Calu3 (cell line): ENCODE results near the gene KAZN. TPM values are rescaled to one million over a fixed set of nuclear protein-coding genes. Genes with fewer than 3 reads are reported as not detected.

Experiments used
- BruUV-seq: library from RNA; stranded (reverse); fragments of 400-500 nt; replicated peaks from 2 replicates; lab custom pipeline; 2021; lab: Mats Ljungman, UMichigan
- CTCF ChIA-PET: fragments of 300-600 bp; sonication (Branson Sonifier 250); formaldehyde crosslinking; loops from one replicate; lab custom pipeline; 2022; ENCODE audit warnings: antibody characterized with exemption; lab: Charles Lee
- DNase-seq: peaks from one replicate; pipeline ENCODE4 v3.0.0; 2022
- H3K27ac Mint-ChIP-seq: one replicate; pipeline ENCODE4 v1.8.0; 2022; ENCODE audit warnings: mixed read lengths; ENCODE audit not compliant: unreplicated experiment
- H3K27me3 Mint-ChIP-seq: one replicate; pipeline ENCODE4 v1.8.0; 2022; ENCODE audit warnings: mixed read lengths; ENCODE audit not compliant: unreplicated experiment
- H3K36me3 Mint-ChIP-seq: one replicate; pipeline ENCODE4 v1.8.0; 2022; ENCODE audit warnings: mild to moderate bottlenecking, moderate library complexity, mixed read lengths; ENCODE audit not compliant: insufficient read depth, unreplicated experiment
- H3K4me1 Mint-ChIP-seq: one replicate; pipeline ENCODE4 v1.8.0; 2022; ENCODE audit warnings: mild to moderate bottlenecking, low read depth, mixed read lengths; ENCODE audit not compliant: unreplicated experiment
- H3K4me3 Mint-ChIP-seq: one replicate; pipeline ENCODE4 v1.8.0; 2022; ENCODE audit warnings: mild to moderate bottlenecking, low read depth, moderate library complexity, mixed read lengths; ENCODE audit not compliant: unreplicated experiment
- H3K9me3 Mint-ChIP-seq: one replicate; pipeline ENCODE4 v1.8.0; 2022; ENCODE audit warnings: low read depth, mixed read lengths; ENCODE audit not compliant: unreplicated experiment
- CTCF ChIP-seq: fragments of 200-600 bp; IDR thresholded peaks from one replicate; pipeline ENCODE4 v1.8.0; 2022; ENCODE audit warnings: antibody characterized with exemption; ENCODE audit not compliant: unreplicated experiment
- intact Hi-C: fragments of 100-400 bp; cut with micrococcal nuclease; formaldehyde crosslinking; loops from one replicate; pipeline ENCODE4 v1.10.0; 2022; ENCODE audit not compliant: unreplicated experiment
- total RNA-seq: library from RNA; stranded (reverse); gene quantifications from 2 replicates; pipeline ENCODE4 v1.2.3, GENCODE V29; 2022

The KAZN gene
- total RNA-seq, 1 experiment from 2014 or later = 3.6 TPM

GRCh38 chr1:14951766-14952165 lies 353.3 kb downstream of the KAZN start:
- no peaks in the 10 kb centered on the region for H3K9me3 Mint-ChIP-seq
- H3K36me3 Mint-ChIP-seq = no peaks in the 10 kb centered on the region
- CTCF ChIA-PET = no interaction called here
- no peak for TF ChIP-seq CTCF
- H3K4me3 Mint-ChIP-seq = no peak overlapping the region
- no peaks in the 10 kb centered on the region for H3K4me1 Mint-ChIP-seq
- BruUV-seq = no TSS peak
- DNase-seq = no peak
- intact Hi-C loops = no loop called here
- H3K27me3 Mint-ChIP-seq = no peaks in the 10 kb centered on the region
- H3K27ac Mint-ChIP-seq = no peak overlapping the region

GRCh38 chr1:14952626-14953314 lies 354.3 kb downstream of the KAZN start:
- CTCF ChIA-PET = no interaction called here
- TF ChIP-seq CTCF = no peak

GRCh38 chr1:14954210-14954609 lies 355.7 kb downstream of the KAZN start:
- Mint-ChIP-seq H3K27ac (no peak overlapping the region), H3K27me3 (no peaks in the 10 kb centered on the region), H3K4me3 (no peak overlapping the region), H3K9me3 (no peaks in the 10 kb centered on the region), H3K36me3 (no peaks in the 10 kb centered on the region), H3K4me1 (no peaks in the 10 kb centered on the region)
- DNase-seq = no peak
- intact Hi-C loops = no loop called here
- no peak for TF ChIP-seq CTCF
- CTCF ChIA-PET = no interaction called here
- BruUV-seq = no TSS peak

More at GRCh38 chr1:14952626-14953314, 354.3 kb downstream of the KAZN start:
- BruUV-seq = no TSS peak
- Mint-ChIP-seq H3K36me3 (no peaks in the 10 kb centered on the region), H3K4me1 (no peaks in the 10 kb centered on the region), H3K4me3 (no peak overlapping the region), H3K27ac (no peak overlapping the region), H3K9me3 (no peaks in the 10 kb centered on the region), H3K27me3 (no peaks in the 10 kb centered on the region)
- intact Hi-C loops = no loop called here
- no peak for DNase-seq

DNA sequence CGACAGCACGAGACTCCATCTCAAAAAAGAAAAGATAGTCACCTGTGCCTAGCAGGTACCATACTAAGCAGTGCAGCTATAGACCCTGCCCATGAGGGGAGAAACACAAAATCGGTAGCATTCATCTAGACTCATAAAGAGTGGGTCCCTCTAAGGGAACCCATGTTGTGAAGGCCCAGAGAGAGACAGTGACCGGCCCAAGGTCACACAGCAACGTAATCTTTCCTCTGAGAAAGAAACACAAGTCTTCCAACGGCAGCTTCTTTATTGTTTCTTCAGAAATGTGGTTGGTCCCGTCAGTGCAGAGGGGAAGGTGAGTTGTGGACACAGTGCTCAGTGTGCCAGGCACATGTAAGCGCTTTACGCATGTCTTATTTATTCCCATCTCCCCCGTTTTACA lies 356.4 kb downstream of the KAZN start:
- H3K36me3 Mint-ChIP-seq = no peaks in the 10 kb centered on the region
- TF ChIP-seq CTCF = no peak
- no peak for DNase-seq
- intact Hi-C loops = no loop called here
- no peaks in the 10 kb centered on the region for H3K27me3 Mint-ChIP-seq
- H3K4me3 Mint-ChIP-seq = no peak overlapping the region
- H3K27ac Mint-ChIP-seq = no peak overlapping the region
- CTCF ChIA-PET = no interaction called here
- no TSS peak for BruUV-seq
- H3K9me3 Mint-ChIP-seq = no peaks in the 10 kb centered on the region
- H3K4me1 Mint-ChIP-seq = no peaks in the 10 kb centered on the region
